PFSK-1 (cell line): ENCODE measurements around the gene SIRT7.

Experiments used
- POLR2AphosphoS5 ChIP-seq: IDR thresholded peaks from 2 replicates; pipeline ENCODE4 v1.6.1; 2012; ENCODE audit warnings: low read depth, mild to moderate bottlenecking, control low read depth, low read length, moderate library complexity
- TAF1 ChIP-seq: IDR thresholded peaks from 2 replicates; pipeline ENCODE4 v1.6.1; 2012; ENCODE audit warnings: low read length, control low read depth, borderline replicate concordance; ENCODE audit not compliant: insufficient read depth
- TF ChIP-seq, protein P1 (sequence below), 2 experiments: IDR thresholded peaks; 2 replicates each; pipeline versions ENCODE4 v1.6.1 to v1.8.0; 2011 to 2012; ENCODE audit warnings: low read depth in 2 of 2, low read length in 2 of 2, control low read depth in 1 of 2, inconsistent platforms in 1 of 2, mild to moderate bottlenecking in 1 of 2, moderate library complexity in 1 of 2; ENCODE audit not compliant: insufficient read depth in 1 of 2

DNA sequence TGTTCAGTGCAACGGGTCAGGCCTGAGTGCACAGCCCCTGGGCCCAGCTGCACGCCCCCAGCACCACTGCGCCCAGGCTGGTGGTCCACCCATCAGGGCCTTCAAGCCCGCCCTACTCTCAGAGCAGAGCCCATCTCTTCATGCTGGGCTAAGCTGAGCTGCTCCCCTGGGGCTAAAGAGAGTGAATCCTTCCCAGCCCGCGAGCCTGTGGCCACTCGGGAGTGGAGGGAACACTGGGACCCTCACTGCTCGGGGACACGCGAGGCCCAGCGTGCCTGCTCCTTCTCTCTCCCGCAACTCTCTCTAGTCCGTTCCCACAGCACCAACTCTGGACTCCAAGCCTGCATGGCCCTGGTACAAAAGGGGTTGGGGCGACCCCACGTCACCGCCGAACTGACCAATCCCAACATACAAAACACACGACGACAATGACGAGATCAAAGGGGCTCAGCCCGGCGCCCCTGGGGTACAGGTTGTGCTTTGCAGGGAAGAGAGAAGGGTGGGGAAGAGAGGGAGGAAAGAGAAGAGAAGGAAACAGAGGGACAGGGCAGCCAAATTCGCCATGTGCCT is 4.1 kb upstream of the SIRT7 start:
- TF ChIP-seq POLR2AphosphoS5: no peak
- TF ChIP-seq, protein P1, sequence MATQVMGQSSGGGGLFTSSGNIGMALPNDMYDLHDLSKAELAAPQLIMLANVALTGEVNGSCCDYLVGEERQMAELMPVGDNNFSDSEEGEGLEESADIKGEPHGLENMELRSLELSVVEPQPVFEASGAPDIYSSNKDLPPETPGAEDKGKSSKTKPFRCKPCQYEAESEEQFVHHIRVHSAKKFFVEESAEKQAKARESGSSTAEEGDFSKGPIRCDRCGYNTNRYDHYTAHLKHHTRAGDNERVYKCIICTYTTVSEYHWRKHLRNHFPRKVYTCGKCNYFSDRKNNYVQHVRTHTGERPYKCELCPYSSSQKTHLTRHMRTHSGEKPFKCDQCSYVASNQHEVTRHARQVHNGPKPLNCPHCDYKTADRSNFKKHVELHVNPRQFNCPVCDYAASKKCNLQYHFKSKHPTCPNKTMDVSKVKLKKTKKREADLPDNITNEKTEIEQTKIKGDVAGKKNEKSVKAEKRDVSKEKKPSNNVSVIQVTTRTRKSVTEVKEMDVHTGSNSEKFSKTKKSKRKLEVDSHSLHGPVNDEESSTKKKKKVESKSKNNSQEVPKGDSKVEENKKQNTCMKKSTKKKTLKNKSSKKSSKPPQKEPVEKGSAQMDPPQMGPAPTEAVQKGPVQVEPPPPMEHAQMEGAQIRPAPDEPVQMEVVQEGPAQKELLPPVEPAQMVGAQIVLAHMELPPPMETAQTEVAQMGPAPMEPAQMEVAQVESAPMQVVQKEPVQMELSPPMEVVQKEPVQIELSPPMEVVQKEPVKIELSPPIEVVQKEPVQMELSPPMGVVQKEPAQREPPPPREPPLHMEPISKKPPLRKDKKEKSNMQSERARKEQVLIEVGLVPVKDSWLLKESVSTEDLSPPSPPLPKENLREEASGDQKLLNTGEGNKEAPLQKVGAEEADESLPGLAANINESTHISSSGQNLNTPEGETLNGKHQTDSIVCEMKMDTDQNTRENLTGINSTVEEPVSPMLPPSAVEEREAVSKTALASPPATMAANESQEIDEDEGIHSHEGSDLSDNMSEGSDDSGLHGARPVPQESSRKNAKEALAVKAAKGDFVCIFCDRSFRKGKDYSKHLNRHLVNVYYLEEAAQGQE (IDR thresholded peaks at IDR 0.05; ENCODE audit: insufficient read depth in 1 of 2, low read depth in 2 of 2, low read length in 2 of 2): no peak
- TF ChIP-seq TAF1: no peak
